WTC11 (cell line): ENCODE measurements around the gene KITLG. TPM values are rescaled to one million over a fixed set of nuclear protein-coding genes. Genes with fewer than 3 reads are reported as not detected.
"Not testable (repeated sequence)": the region's sequence is repeated elsewhere in the genome, so short reads cannot be mapped to it uniquely, and the experiment has no call there.

Experiments used
- ATAC-seq: fragments of 200-7000 bp; cut with Tn5 transposase; 2 replicates; pipeline ENCODE4 v1.10.0; 2021; ENCODE audit warnings: mild to moderate bottlenecking, moderate library complexity
- CTCF ChIA-PET: fragments of 300-600 bp; sonication (Branson Sonifier 250); formaldehyde crosslinking; loops from one replicate; lab custom pipeline; 2021; ENCODE audit warnings: antibody characterized with exemption; lab: Charles Lee
- POLR2A ChIA-PET: fragments of 350-600 bp; sonication (Branson Sonifier 250); formaldehyde crosslinking; loops from one replicate; lab custom pipeline; 2021; ENCODE audit warnings: antibody characterized with exemption; lab: Charles Lee
- DNase-seq: peaks from one replicate; pipeline ENCODE4 v3.0.0; 2021; ENCODE audit warnings: low spot score
- H3K27ac Mint-ChIP-seq: 2 replicates; pipeline ENCODE4 v1.8.0; 2021; ENCODE audit warnings: mixed read lengths
- H3K27me3 Mint-ChIP-seq: 2 replicates; pipeline ENCODE4 v1.8.0; 2021; ENCODE audit warnings: low read depth, mild to moderate bottlenecking, moderate library complexity, mixed read lengths
- H3K36me3 Mint-ChIP-seq: 2 replicates; pipeline ENCODE4 v1.8.0; 2021; ENCODE audit warnings: mixed read lengths
- H3K4me1 Mint-ChIP-seq: 2 replicates; pipeline ENCODE4 v1.8.0; 2022; ENCODE audit warnings: mixed read lengths
- H3K4me3 Mint-ChIP-seq: 2 replicates; pipeline ENCODE4 v1.8.0; 2021; ENCODE audit warnings: mild to moderate bottlenecking, moderate library complexity, mixed read lengths
- H3K9me3 Mint-ChIP-seq: 2 replicates; pipeline ENCODE4 v1.8.0; 2021; ENCODE audit warnings: mixed read lengths
- AFF4 ChIP-seq: sonication (generic); formaldehyde crosslinking; IDR thresholded peaks from 2 replicates; pipeline ENCODE4 v1.8.1; 2023; ENCODE audit warnings: mild to moderate bottlenecking, missing genetic modification reagents, borderline replicate concordance
- ATF1 ChIP-seq: sonication (generic); formaldehyde crosslinking; IDR thresholded peaks from 2 replicates; pipeline ENCODE4 v1.8.1; 2023; ENCODE audit warnings: mild to moderate bottlenecking, moderate library complexity, missing genetic modification reagents
- CDX4 ChIP-seq: fragments of 250-450 bp; sonication (Bioruptor Pico); IDR thresholded peaks from 2 replicates; pipeline ENCODE4 v1.9.0; 2021; ENCODE audit warnings: moderate library complexity, mild to moderate bottlenecking, inconsistent platforms, borderline replicate concordance
- CREM ChIP-seq: sonication (generic); formaldehyde crosslinking; IDR thresholded peaks from 2 replicates; pipeline ENCODE4 v1.8.1; 2022; ENCODE audit warnings: mild to moderate bottlenecking, missing genetic modification reagents, moderate library complexity
- E2F4 ChIP-seq: sonication (generic); formaldehyde crosslinking; IDR thresholded peaks from 2 replicates; pipeline ENCODE4 v1.8.1; 2022; ENCODE audit warnings: low read depth, mild to moderate bottlenecking, moderate library complexity, missing genetic modification reagents, borderline replicate concordance
- ELF4 ChIP-seq: sonication (generic); formaldehyde crosslinking; IDR thresholded peaks from 2 replicates; pipeline ENCODE4 v1.8.1; 2022; ENCODE audit warnings: low read depth, mild to moderate bottlenecking, moderate library complexity, missing genetic modification reagents
- FOXK1 ChIP-seq: sonication (generic); formaldehyde crosslinking; IDR thresholded peaks from 2 replicates; pipeline ENCODE4 v1.8.0; 2022; ENCODE audit warnings: mild to moderate bottlenecking, moderate library complexity, missing genetic modification reagents
- GTF2I ChIP-seq: fragments of 250-450 bp; sonication (Bioruptor Pico); conservative IDR thresholded peaks from 2 replicates; pipeline ENCODE4 v1.4.0; 2021; ENCODE audit warnings: mild to moderate bottlenecking
- MAX ChIP-seq: sonication (generic); formaldehyde crosslinking; IDR thresholded peaks from 2 replicates; pipeline ENCODE4 v1.8.0; 2022; ENCODE audit warnings: mild to moderate bottlenecking, missing genetic modification reagents
- NR3C1 ChIP-seq: sonication (generic); formaldehyde crosslinking; conservative IDR thresholded peaks from 2 replicates; pipeline ENCODE4 v1.8.1; 2023; ENCODE audit warnings: low read depth, mild to moderate bottlenecking, missing genetic modification reagents
- OVOL2 ChIP-seq: fragments of 250-450 bp; sonication (Bioruptor Pico); IDR thresholded peaks from 2 replicates; pipeline ENCODE4 v1.9.0; 2021; ENCODE audit warnings: mild to moderate bottlenecking, borderline replicate concordance
- PRRX2 ChIP-seq: fragments of 250-450 bp; sonication (Bioruptor Pico); IDR thresholded peaks from 2 replicates; pipeline ENCODE4 v1.8.0; 2021; ENCODE audit warnings: mild to moderate bottlenecking
- RELA ChIP-seq: sonication (generic); formaldehyde crosslinking; IDR thresholded peaks from 2 replicates; pipeline ENCODE4 v1.8.1; 2022; ENCODE audit warnings: missing genetic modification reagents, mild to moderate bottlenecking, borderline replicate concordance
- RORB ChIP-seq: fragments of 250-450 bp; sonication (Bioruptor Pico); IDR thresholded peaks from 2 replicates; pipeline ENCODE4 v1.9.0; 2021; ENCODE audit warnings: mild to moderate bottlenecking
- SP1 ChIP-seq: sonication (generic); formaldehyde crosslinking; conservative IDR thresholded peaks from 2 replicates; pipeline ENCODE4 v1.8.1; 2022; ENCODE audit warnings: missing genetic modification reagents
- TEAD1 ChIP-seq: sonication (generic); formaldehyde crosslinking; IDR thresholded peaks from 2 replicates; pipeline ENCODE4 v1.8.0; 2022; ENCODE audit warnings: mild to moderate bottlenecking, missing genetic modification reagents
- TEAD4 ChIP-seq: sonication (generic); formaldehyde crosslinking; IDR thresholded peaks from 2 replicates; pipeline ENCODE4 v1.8.0; 2022; ENCODE audit warnings: mild to moderate bottlenecking, missing genetic modification reagents
- ZNF263 ChIP-seq: sonication (generic); formaldehyde crosslinking; IDR thresholded peaks from 2 replicates; pipeline ENCODE4 v1.8.1; 2022; ENCODE audit warnings: low read depth, mild to moderate bottlenecking, moderate library complexity, missing genetic modification reagents
- total RNA-seq: library from RNA; stranded (reverse); gene quantifications from 3 replicates; pipeline ENCODE4 v1.2.3, GENCODE V29; 2021

Gene KITLG
- total RNA-seq, 1 experiment from 2014 or later = 12.5 TPM

GRCh38 chr12:88628856-88629509, 48.7 kb upstream of the KITLG start:
- ChIA-PET CTCF (interaction anchor here (1.5 kb wide), 1 partner anchor 365 kb away, joined by 3 read pairs; no protein-coding TSS in a partner anchor), POLR2A (no interaction called here)
- DNase-seq = no peak
- Mint-ChIP-seq H3K27ac (no peak overlapping the region), H3K4me1 (peaks cover 9% of the 10 kb centered on the region), H3K27me3 (no peaks in the 10 kb centered on the region), H3K36me3 (no peaks in the 10 kb centered on the region), H3K9me3 (peaks cover 11% of the 10 kb centered on the region), H3K4me3 (no peak overlapping the region)
- TF ChIP-seq PRRX2 (CRISPR knock-in tag) (no peak), OVOL2 (CRISPR knock-in tag) (no peak), RELA (CRISPR knock-in tag) (no peak), CREM (CRISPR knock-in tag) (no peak), TEAD1 (CRISPR knock-in tag) (no peak), ZNF263 (CRISPR knock-in tag) (no peak), NR3C1 (CRISPR knock-in tag) (no peak), TEAD4 (CRISPR knock-in tag) (no peak), ELF4 (CRISPR knock-in tag) (no peak), CDX4 (CRISPR knock-in tag) (no peak)
- no peak for ATAC-seq

GRCh38 chr12:88628035-88628434, 47.8 kb upstream of the KITLG start:
- not testable (repeated sequence) for H3K27ac Mint-ChIP-seq, H3K4me3 Mint-ChIP-seq, H3K36me3 Mint-ChIP-seq, ATAC-seq, DNase-seq, H3K27me3 Mint-ChIP-seq
- CTCF ChIA-PET = interaction anchor here (1.5 kb wide), 1 partner anchor 366 kb away, joined by 3 read pairs; no protein-coding TSS in a partner anchor
- peaks cover 11% of the 10 kb centered on the region for H3K9me3 Mint-ChIP-seq
- POLR2A ChIA-PET = interaction anchor here (0.6 kb wide), 1 partner anchor 36 kb away, joined by 3 read pairs; no protein-coding TSS in a partner anchor
- H3K4me1 Mint-ChIP-seq = peaks cover 17% of the 10 kb centered on the region

- peaks cover 11% of the 10 kb centered on the region for H3K9me3 Mint-ChIP-seq
- no peak for DNase-seq
- peaks cover 17% of the 10 kb centered on the region for H3K4me1 Mint-ChIP-seq
- no peak overlapping the region for H3K4me3 Mint-ChIP-seq
- ChIA-PET POLR2A (no interaction called here), CTCF (no interaction called here)
- H3K27ac Mint-ChIP-seq = no peak overlapping the region
- no peaks in the 10 kb centered on the region for H3K36me3 Mint-ChIP-seq
- ATAC-seq = no peak
- no peaks in the 10 kb centered on the region for H3K27me3 Mint-ChIP-seq
- TF ChIP-seq FOXK1 (CRISPR knock-in tag) (no peak), E2F4 (CRISPR knock-in tag) (no peak)
These were observed 47.2 kb upstream of the KITLG start for GRCh38 chr12:88627501-88627900.

GRCh38 chr12:88625356-88625755, 45.1 kb upstream of the KITLG start:
- no peak for TF ChIP-seq FOXK1 (CRISPR knock-in tag)
- TF ChIP-seq RORB (CRISPR knock-in tag) = no peak
- TF ChIP-seq AFF4 (CRISPR knock-in tag) = no peak
- TF ChIP-seq MAX (CRISPR knock-in tag) = no peak
- TF ChIP-seq ATF1 = no peak
- no peak for TF ChIP-seq GTF2I (CRISPR knock-in tag)
- no peak for TF ChIP-seq SP1
- TF ChIP-seq E2F4 (CRISPR knock-in tag) = no peak
- TF ChIP-seq, all 79 proteins: peak for 0
- ATAC-seq (no peak), DNase-seq (no peak)
- Mint-ChIP-seq H3K27me3 (no peaks in the 10 kb centered on the region), H3K9me3 (peaks cover 22% of the 10 kb centered on the region), H3K27ac (no peak overlapping the region; the same call in 1 of the 2 replicates), H3K4me1 (peaks cover 17% of the 10 kb centered on the region), H3K36me3 (peaks cover 3% of the 10 kb centered on the region), H3K4me3 (no peak overlapping the region)
- ChIA-PET CTCF (interaction anchor here (0.6 kb wide), 1 partner anchor 91 kb away, joined by 4 read pairs; no protein-coding TSS in a partner anchor), POLR2A (no interaction called here)
